ENCODE measurements around the gene ZFHX3.

GRCh38 chr16:72783716-72784318 is 264.1 kb downstream of the ZFHX3 start:
- TF ChIP-seq, protein P1, sequence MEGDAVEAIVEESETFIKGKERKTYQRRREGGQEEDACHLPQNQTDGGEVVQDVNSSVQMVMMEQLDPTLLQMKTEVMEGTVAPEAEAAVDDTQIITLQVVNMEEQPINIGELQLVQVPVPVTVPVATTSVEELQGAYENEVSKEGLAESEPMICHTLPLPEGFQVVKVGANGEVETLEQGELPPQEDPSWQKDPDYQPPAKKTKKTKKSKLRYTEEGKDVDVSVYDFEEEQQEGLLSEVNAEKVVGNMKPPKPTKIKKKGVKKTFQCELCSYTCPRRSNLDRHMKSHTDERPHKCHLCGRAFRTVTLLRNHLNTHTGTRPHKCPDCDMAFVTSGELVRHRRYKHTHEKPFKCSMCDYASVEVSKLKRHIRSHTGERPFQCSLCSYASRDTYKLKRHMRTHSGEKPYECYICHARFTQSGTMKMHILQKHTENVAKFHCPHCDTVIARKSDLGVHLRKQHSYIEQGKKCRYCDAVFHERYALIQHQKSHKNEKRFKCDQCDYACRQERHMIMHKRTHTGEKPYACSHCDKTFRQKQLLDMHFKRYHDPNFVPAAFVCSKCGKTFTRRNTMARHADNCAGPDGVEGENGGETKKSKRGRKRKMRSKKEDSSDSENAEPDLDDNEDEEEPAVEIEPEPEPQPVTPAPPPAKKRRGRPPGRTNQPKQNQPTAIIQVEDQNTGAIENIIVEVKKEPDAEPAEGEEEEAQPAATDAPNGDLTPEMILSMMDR (IDR thresholded peaks at IDR 0.05), result no peak
- TF ChIP-seq POLR2A (IDR thresholded peaks at IDR 0.05), result no peak

Data from uterus (tissue), 2 donors.